Astrocyte of the spinal cord (primary cell): ENCODE data around the gene COL8A1.

Source experiments
- DNase-seq: peaks from one replicate; pipeline ENCODE4 v3.0.0; 2011; ENCODE audit warnings: low read depth, low spot score
- H3K4me3 ChIP-seq: 2 replicates; pipeline ENCODE4 v1.5.1; 2011; ENCODE audit warnings: low read depth, mild to moderate bottlenecking, low read length, moderate library complexity
- in situ Hi-C: cut with HindIII; loops from 2 replicates; pipeline ENCODE4 v1.10.0; 2017; ENCODE audit warnings: low sequenced_read_pairs
- TF ChIP-seq, protein P1 (sequence below): IDR thresholded peaks from 2 replicates; pipeline ENCODE4 v1.5.1; 2012; ENCODE audit warnings: low read depth, mild to moderate bottlenecking, low read length, inconsistent platforms

Gene COL8A1

GRCh38 chr3:99620077-99620767 lies 18.2 kb upstream of the COL8A1 start:
- in situ Hi-C loops = no loop called here
- no peak overlapping the region for H3K4me3 ChIP-seq
- no peak for DNase-seq
- TF ChIP-seq, protein P1, sequence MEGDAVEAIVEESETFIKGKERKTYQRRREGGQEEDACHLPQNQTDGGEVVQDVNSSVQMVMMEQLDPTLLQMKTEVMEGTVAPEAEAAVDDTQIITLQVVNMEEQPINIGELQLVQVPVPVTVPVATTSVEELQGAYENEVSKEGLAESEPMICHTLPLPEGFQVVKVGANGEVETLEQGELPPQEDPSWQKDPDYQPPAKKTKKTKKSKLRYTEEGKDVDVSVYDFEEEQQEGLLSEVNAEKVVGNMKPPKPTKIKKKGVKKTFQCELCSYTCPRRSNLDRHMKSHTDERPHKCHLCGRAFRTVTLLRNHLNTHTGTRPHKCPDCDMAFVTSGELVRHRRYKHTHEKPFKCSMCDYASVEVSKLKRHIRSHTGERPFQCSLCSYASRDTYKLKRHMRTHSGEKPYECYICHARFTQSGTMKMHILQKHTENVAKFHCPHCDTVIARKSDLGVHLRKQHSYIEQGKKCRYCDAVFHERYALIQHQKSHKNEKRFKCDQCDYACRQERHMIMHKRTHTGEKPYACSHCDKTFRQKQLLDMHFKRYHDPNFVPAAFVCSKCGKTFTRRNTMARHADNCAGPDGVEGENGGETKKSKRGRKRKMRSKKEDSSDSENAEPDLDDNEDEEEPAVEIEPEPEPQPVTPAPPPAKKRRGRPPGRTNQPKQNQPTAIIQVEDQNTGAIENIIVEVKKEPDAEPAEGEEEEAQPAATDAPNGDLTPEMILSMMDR = peak; percentile 17

GRCh38 chr3:99620976-99621375 lies 17.4 kb upstream of the COL8A1 start:
- TF ChIP-seq, protein P1 = no peak
- in situ Hi-C loops = no loop called here
- H3K4me3 ChIP-seq = no peak overlapping the region
- DNase-seq = no peak

DNA sequence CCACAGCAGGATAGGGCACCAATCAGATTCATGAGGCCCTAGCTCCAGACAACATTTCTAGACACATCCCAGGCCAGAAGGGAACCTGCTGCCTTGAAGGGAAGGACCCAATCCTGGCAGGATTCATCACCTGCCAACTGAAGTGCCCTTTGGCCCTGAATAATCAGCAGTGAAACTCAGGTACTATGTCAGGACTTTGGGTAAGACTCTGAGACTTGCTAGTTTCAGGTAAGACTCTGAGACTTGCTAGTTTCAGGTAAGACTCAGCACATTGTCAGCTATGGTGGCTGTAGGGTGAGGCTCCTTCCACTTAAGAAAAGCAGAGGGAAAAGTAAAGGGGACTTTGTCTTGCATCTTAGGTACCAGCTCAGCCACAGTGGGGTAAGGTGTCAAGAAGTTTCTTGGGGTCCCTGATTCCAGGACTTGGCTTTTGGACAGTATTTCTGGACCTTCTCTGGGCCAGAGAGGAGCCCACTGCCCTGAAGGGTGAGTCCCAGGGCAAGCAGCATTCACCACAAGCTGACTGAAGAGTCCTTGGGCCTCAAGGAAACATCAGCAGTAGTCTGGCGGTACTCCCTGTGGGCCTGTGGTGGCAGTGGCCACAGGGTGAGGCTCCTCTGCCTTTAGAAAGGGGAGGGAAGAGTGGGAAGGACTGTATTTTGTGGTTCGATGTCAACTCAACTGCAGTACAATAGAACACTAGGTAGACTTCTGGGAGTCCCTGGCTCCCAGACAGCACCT lies 13.7 kb upstream of the COL8A1 start:
- no peak overlapping the region for H3K4me3 ChIP-seq
- in situ Hi-C loops = no loop called here
- TF ChIP-seq, protein P1 = no peak

DNA sequence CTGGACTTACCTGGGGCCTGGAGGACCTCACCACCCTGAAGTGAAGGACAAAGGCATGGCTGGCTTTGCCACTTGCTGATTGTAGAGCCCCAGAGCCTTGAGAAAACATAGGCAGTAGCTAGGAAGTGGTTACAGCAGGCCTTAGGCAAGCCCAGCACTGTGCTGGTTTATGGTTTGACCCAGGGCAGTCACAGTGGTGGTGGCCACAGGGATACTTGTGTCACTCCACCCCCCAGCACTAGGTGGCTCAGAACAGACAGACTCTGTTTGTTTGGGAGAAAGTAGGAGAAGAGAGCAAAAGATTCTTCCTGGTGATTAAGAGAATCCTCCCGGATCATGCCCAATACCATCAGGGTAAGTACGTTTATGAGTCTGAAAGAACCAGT lies 13.2 kb upstream of the COL8A1 start:
- no peak overlapping the region for H3K4me3 ChIP-seq
- in situ Hi-C loops = no loop called here
- TF ChIP-seq, protein P1 = peak; percentile 3
- no peak for DNase-seq

More for the DNA sequence above, 13.7 kb upstream of the COL8A1 start:
- DNase-seq = no peak

GRCh38 chr3:99625643-99626416 lies 12.6 kb upstream of the COL8A1 start:
- peak; percentile 39 for DNase-seq
- H3K4me3 ChIP-seq = no peak overlapping the region
- in situ Hi-C loops = no loop called here
- TF ChIP-seq, protein P1 = no peak

GRCh38 chr3:99626417-99626788 lies 12.0 kb upstream of the COL8A1 start:
- in situ Hi-C loops = no loop called here
- TF ChIP-seq, protein P1 = no peak
- no peak for DNase-seq
- H3K4me3 ChIP-seq = no peak overlapping the region
